Stimulated activated CD8-positive, alpha-beta memory T cell treated with anti-CD3 and anti-CD28 coated beads, Interleukin-7, amount 100 ng/mL, for 48 hours (primary cell): ENCODE results near the gene MBTD1.
"Not testable (repeated sequence)": the region's sequence is repeated elsewhere in the genome, so short reads cannot be mapped to it uniquely, and the experiment has no call there.

ENCODE experiments used
- DNase-seq, 2 donors: peaks; one replicate each; pipeline ENCODE4 v3.0.0-alpha.2; 2020; ENCODE audit warnings: low read depth in 1 of 2; ENCODE audit errors: extremely low read depth in 1 of 2

MBTD1 gene

GRCh38 chr17:51256101-51256500 lies 3.7 kb downstream of the MBTD1 start:
- DNase-seq: no peak

DNA sequence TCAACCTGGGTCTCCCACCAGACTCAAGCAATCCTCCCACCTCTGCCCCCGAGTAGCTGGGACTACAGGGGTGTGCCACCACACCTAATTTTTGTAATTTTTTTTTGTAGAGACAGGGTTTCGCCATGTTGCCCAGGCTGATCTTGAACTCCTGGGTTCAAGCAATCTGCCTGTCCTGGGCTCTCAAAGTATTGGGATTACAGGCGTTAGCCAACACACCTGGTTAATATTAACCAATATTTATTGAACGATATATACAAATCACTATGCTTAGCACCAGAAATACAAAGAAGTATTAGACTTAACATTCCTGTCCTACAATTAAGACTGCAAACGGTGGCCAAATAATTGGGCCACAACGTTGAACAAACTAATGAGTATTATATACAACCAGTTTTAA lies 4.2 kb downstream of the MBTD1 start:
- no peak for DNase-seq

- no peak for DNase-seq
These were observed 8.8 kb downstream of the MBTD1 start for GRCh38 chr17:51251010-51251409.

DNA sequence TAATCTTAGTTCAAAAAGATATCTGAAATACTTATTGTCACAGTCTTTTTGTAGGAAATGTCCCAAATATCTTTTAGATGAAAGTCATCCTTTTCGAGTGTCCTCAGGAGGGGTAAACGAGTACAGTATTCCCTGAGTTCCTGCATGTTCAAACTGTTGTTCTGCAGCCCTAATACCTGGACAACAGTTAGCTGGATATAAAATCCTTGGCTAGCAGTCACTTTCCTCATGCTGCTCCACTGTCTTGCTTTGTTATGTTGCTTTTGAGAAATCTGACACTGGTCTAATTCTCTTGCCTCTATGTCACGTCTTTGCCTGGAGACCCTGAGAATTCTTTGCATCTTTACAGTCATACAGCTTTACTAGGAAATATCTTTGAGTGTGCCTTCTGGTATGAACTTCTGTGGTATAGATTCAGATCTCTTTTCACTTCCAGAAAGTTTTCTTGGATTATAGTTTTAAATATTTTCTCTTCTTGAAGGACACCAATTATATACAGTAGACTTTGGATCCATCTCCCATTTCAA lies 9.5 kb downstream of the MBTD1 start:
- no peak for DNase-seq

- DNase-seq: no peak
These were observed 14.3 kb downstream of the MBTD1 start for GRCh38 chr17:51245535-51245934.

GRCh38 chr17:51244041-51244440 lies 15.8 kb downstream of the MBTD1 start:
- DNase-seq: no peak

DNA sequence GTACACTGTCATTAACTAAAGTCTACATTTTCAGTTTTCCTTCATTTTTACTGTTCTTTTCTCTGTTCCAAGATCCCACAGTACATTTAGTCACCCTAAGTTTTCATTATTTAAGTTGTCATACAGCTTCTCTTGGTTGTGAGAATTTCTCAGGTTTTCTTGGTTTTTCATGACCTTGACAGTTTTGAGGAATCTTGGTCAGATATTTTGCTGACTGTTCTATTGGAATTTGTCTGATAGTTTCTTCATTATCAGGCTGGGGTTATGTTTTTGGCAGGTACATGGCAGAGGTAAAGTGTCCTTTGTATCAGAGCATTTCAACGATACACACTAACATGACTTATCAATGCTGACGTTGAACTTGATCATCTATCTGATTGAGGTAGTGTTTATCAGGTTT lies 19.6 kb downstream of the MBTD1 start:
- DNase-seq: no peak

DNA sequence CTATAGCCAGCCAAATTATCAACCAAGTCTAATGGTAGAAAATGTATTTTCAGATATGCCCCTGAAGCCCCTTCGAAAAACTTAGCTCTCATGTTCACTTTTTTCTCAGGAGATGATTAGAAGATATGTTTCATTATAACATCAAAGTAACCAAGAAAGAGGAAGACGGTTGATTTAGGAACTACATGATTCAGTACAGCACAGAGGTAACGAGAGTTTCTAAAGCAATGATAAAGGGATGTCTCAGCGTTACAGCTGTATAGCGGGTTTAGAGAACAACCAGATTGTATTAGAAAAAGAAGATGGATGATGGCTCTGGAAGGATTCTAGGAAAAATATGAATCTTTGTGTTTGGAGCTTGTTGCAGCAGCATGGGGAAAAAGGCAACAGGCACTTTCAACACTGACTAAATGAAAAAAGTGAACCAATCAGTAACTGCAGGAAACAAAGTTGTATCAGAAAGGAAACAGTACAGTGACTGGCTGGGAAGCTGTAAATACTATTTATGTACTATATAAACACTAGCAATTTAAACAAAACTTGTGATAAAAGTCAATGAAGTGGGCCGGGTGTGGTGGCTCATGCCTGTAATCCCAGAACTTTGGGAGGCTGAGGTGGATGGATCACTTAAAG lies 21.5 kb downstream of the MBTD1 start:
- no peak for DNase-seq

DNA sequence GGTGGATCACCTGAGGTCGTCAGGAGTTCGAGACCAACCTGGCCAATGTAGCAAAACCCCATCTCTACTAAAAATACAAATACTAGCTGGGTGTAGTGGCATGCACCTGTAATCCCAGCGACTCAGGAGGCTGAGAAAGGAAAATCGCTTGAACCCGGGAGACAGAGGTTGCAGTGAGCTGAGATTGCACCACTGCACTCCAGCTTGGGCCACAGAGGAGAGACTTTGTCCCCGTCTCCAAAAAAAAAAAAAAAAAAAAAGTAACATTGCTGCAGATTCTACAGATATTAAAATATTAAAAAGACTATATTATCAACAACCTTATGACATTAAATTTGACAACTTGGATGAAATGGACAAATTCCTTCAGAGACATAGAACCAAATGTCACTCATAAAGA lies 25.7 kb downstream of the MBTD1 start:
- no peak for DNase-seq

GRCh38 chr17:51231999-51232398 lies 27.9 kb downstream of the MBTD1 start:
- DNase-seq: no peak

DNA sequence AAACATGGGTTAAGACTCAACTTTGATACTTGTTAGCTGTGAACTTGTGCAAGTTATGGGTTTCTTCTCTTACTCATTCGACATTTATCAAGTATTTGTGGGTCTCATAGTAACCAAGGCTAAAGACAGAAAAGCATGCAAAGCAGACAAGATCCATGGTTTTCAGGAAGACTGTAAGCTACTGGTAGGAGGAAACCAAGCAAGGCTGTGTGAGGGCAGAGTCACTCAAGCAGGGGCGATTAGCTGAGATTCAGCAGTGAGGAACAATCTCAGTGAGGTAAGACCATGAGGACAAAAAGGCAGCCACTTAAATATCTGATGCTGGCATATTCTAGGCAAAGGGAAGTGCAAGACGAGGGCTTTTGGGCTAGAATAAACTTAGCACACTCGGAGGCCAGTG lies 29.5 kb downstream of the MBTD1 start:
- DNase-seq: no peak

GRCh38 chr17:51229889-51230288 lies 30.0 kb downstream of the MBTD1 start:
- DNase-seq: no peak

DNA sequence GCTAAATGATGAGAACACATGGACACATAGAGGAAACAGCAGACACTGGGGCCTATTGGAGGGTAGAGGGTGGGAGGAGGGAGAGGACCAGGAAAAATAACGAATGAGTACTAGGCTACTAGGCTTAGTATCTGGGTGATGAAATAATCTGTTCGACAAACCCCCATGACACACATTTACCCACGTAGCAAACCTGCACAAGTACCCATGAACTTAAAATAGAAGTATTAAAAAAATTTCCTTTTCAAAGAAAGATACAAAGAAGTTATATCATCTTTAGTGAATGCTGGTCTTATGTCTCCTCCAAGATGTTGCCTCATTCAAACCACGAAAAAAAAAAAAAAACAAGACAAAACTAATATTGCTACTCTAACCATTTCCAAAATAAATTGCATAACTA lies 31.7 kb downstream of the MBTD1 start:
- no peak for DNase-seq

GRCh38 chr17:51225523-51225922 lies 34.3 kb downstream of the MBTD1 start:
- not testable (repeated sequence) for DNase-seq

DNA sequence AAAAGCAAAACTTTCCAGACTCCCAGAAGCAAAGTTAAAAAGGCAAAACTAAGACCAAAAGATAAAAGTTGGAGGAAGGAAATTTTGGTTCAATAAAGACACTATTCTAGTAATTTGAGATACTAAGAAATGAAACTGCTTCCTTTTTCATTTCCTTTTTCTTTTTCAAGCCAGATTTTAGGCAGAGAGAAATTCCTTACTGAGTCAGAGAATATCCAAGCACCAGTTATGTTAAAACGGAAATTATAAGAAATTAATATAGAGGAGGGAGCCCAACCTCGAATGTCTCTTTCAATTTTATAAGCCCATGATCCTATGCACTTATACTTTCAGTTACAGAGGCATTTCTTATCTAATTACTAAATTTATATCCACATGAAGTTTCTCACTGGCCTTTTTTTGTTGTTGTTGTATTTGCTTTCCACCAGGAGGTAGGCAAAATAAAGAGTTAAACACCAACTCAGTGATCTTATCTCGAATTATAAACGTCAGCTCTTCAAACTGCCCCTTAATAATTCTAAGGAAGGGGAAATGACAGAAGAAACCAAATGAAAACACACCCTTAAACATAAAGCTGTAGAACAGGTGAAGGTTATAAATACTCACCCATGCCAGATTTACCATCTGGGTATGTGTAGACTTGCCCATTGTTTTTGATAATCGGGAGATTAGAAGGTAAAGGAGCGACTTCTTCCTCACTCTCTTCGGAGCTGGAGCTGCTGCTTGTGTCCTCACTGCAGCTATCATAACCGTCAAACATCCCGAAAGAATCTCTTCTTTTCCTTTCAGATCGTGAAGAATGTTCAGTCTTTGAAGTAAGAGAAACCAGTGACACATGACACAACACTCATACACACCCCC lies 35.2 kb downstream of the MBTD1 start:
- no peak for DNase-seq

DNA sequence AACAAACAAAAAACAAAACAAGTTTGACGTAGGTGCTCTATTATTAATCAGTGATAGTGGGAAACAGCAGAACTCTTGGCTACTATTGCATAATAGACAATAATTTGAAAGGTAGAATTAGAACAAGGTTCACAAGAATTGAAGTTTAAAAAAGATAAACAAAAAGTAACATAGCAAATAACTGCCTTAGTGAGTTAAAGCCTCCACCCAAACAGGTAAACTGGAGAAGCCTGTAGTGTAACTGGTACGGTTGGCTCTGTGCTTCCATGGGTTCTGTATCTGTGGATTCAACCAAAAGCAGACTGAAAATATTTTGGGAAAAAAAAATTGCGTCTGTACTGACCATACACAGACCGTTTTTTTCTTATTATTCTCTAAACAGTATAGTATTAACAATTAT lies 38.5 kb downstream of the MBTD1 start:
- DNase-seq: no peak

- no peak for DNase-seq
These were observed 41.9 kb downstream of the MBTD1 start for GRCh38 chr17:51217946-51218345.

DNA sequence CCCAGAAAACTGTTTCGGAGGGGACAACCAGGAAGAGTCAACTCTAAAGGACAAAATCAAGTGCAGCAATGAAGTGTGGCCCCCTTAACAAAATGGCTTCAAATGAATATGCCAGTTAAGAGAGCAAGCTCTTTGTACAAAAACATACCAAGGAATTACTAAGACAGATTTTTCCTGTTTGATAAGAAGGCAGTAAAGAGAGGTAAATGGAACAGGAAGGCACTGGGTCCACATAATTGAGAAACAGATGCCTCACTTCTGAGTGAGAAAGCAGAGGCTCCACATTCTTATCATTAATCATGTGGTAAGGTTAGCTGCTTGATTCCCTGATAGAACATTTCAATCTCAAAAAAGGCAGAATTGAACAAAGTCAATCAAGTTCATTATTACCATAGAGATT lies 44.9 kb downstream of the MBTD1 start:
- no peak for DNase-seq

GRCh38 chr17:51203838-51204237 lies 56.0 kb downstream of the MBTD1 start:
- DNase-seq: no peak

- DNase-seq: no peak
These were observed 59.0 kb downstream of the MBTD1 start for GRCh38 chr17:51200846-51201245.

GRCh38 chr17:51200295-51200694 lies 59.6 kb downstream of the MBTD1 start:
- DNase-seq: no peak

- DNase-seq: no peak
These were observed 62.1 kb downstream of the MBTD1 start for GRCh38 chr17:51197754-51198153.
